Lung (tissue), 12 donors: ENCODE data around the gene C1orf210. TPM values are rescaled to one million over a fixed set of nuclear protein-coding genes. Genes with fewer than 3 reads are reported as not detected.
A peak's percentile ranks its signal among the peaks of the same experiment; 100 is the strongest.

Source experiments
- ATAC-seq: fragments of 200-7000 bp; cut with Tn5 transposase; one replicate; pipeline ENCODE4 v1.9.1; 2020; ENCODE audit warnings: moderate number of reproducible peaks; ENCODE audit not compliant: insufficient read depth, low FRiP score
- DNase-seq, 3 donors: peaks; one replicate each; pipeline ENCODE4 v3.0.0-alpha.2; 2013 to 2017
- H3K27ac ChIP-seq, 2 donors: one replicate each; pipeline ENCODE4 v1.5.1; 2013; ENCODE audit warnings: mild to moderate bottlenecking in 2 of 2, moderate library complexity in 2 of 2, control low read depth in 1 of 2, inconsistent platforms in 1 of 2, low read depth in 1 of 2, low read length in 1 of 2
- H3K27me3 ChIP-seq, 3 donors: one replicate each; pipeline ENCODE4 v1.5.1; 2013; ENCODE audit warnings: low read length in 2 of 3; ENCODE audit not compliant: control insufficient read depth in 3 of 3, insufficient read depth in 3 of 3
- H3K36me3 ChIP-seq, 4 donors: one replicate each; pipeline ENCODE4 v1.5.1; 2013; ENCODE audit warnings: low read length in 4 of 4, mild to moderate bottlenecking in 1 of 4, moderate library complexity in 1 of 4; ENCODE audit not compliant: control insufficient read depth in 4 of 4, insufficient read depth in 4 of 4
- H3K4me1 ChIP-seq, 5 donors: one replicate each; pipeline ENCODE4 v1.5.1; 2013; ENCODE audit warnings: low read length in 5 of 5, mild to moderate bottlenecking in 2 of 5, moderate library complexity in 1 of 5; ENCODE audit not compliant: control insufficient read depth in 5 of 5, insufficient read depth in 5 of 5
- H3K4me3 ChIP-seq: one replicate; pipeline ENCODE4 v1.5.1; 2013; ENCODE audit warnings: mild to moderate bottlenecking, control low read depth, moderate library complexity
- H3K9ac ChIP-seq, 2 donors: one replicate each; pipeline ENCODE4 v1.5.1; 2013; ENCODE audit warnings: low read length in 2 of 2, control low read depth in 1 of 2; ENCODE audit not compliant: insufficient read depth in 1 of 2
- H3K9me3 ChIP-seq, 4 donors: one replicate each; pipeline ENCODE4 v1.5.1; 2013; ENCODE audit warnings: low read length in 3 of 4, mild to moderate bottlenecking in 1 of 4, moderate library complexity in 1 of 4; ENCODE audit not compliant: control insufficient read depth in 4 of 4, insufficient read depth in 3 of 4
- CTCF ChIP-seq: IDR thresholded peaks from 2 replicates; pipeline ENCODE4 v1.5.1; 2012; ENCODE audit warnings: mild to moderate bottlenecking; ENCODE audit errors: control extremely low read depth, extremely low read depth
- WGBS, 2 donors: extraction: QIAGEN DNeasy Blood & Tissue Kit; methylation state at CpG; one replicate each; pipeline ENCODE4 v1.1.7; 2013; 5-methylcytosine and 5-hydroxymethylcytosine counted together
- polyA plus RNA-seq, 2 donors: library from polyadenylated mRNA; stranded (reverse); fragments of 200-250 nt; gene quantifications; one replicate each; pipeline ENCODE4 v1.2.1, GENCODE V29; 2013
- total RNA-seq, 2 donors: library from RNA; depleted of rRNA in 1 of 2; stranded (reverse); fragments of >200 nt in 1 of 2; gene quantifications; one replicate each; pipeline ENCODE4 v1.2.1, GENCODE V29; 2014 to 2021
- donor health status: control.
- donor health status: control.
- donor health status: Bipolar disorder and iron deficiency.
- donor health status: healthy.
- donor health status: DM: yes; HTN: yes; CAD: no.

C1orf210 gene
- total and polyA plus RNA-seq, 4 donors, result 10.4 to 25.9 (median 21.0) TPM

GRCh38 chr1:43286533-43286932 is 1.2 kb upstream of the C1orf210 start:
- DNase-seq (no peak), ATAC-seq (no peak)
- H3K4me3 ChIP-seq, result no peak overlapping the region
- TF ChIP-seq CTCF, result no peak
- H3K27ac ChIP-seq, result no peak overlapping the region
- H3K9me3 ChIP-seq, result no peaks in the 10 kb centered on the region
- H3K4me1 ChIP-seq, result peaks cover 0 to 5% (median 0%) of the 10 kb centered on the region in 5 donors
- H3K27me3 ChIP-seq, result no peaks in the 10 kb centered on the region
- 92 to 93% methylated on average over 5 of the region's 5 CpGs for WGBS, 2 donors
- no peak overlapping the region for H3K9ac ChIP-seq
- H3K36me3 ChIP-seq, result no peaks in the 10 kb centered on the region

- no peaks in the 10 kb centered on the region for H3K27me3 ChIP-seq
- ATAC-seq (no peak), DNase-seq (no peak)
- WGBS, 2 donors, result 92 to 93% methylated on average over 11 of the region's 11 CpGs
- H3K36me3 ChIP-seq, result no peaks in the 10 kb centered on the region
- no peak overlapping the region for H3K4me3 ChIP-seq
- H3K9ac ChIP-seq, result peak overlapping the region in 1 of 2 donors; percentile 1
- H3K9me3 ChIP-seq, result no peaks in the 10 kb centered on the region
- peak overlapping the region in 1 of 2 donors; percentile 52 for H3K27ac ChIP-seq
- no peak for TF ChIP-seq CTCF
- H3K4me1 ChIP-seq, result peaks cover 0 to 5% (median 0%) of the 10 kb centered on the region in 5 donors
Observed at GRCh38 chr1:43286115-43286514, 734 bp upstream of the C1orf210 start.

- no peaks in the 10 kb centered on the region for H3K36me3 ChIP-seq
- peaks cover 0 to 6% (median 0%) of the 10 kb centered on the region in 5 donors for H3K4me1 ChIP-seq
- DNase-seq (no peak), ATAC-seq (no peak)
- peak overlapping the region in 1 of 2 donors; percentile 59 for H3K9ac ChIP-seq
- H3K27me3 ChIP-seq, result no peaks in the 10 kb centered on the region
- no peak overlapping the region for H3K4me3 ChIP-seq
- TF ChIP-seq CTCF, result no peak
- 68 to 81% methylated on average over 12 of the region's 12 CpGs for WGBS, 2 donors
- peak overlapping the region in 1 of 2 donors; percentile 33 for H3K27ac ChIP-seq
- H3K9me3 ChIP-seq, result no peaks in the 10 kb centered on the region
Observed at GRCh38 chr1:43284546-43285110, 753 bp downstream of the C1orf210 start.

- H3K27me3 ChIP-seq, result no peaks in the 10 kb centered on the region
- no peak overlapping the region for H3K4me3 ChIP-seq
- TF ChIP-seq CTCF, result no peak
- H3K9ac ChIP-seq, result no peak overlapping the region
- peaks cover 0 to 6% (median 0%) of the 10 kb centered on the region in 5 donors for H3K4me1 ChIP-seq
- peak overlapping the region in 1 of 2 donors; percentile 33 for H3K27ac ChIP-seq
- H3K9me3 ChIP-seq, result no peaks in the 10 kb centered on the region
- 64 to 83% methylated on average over 3 of the region's 3 CpGs for WGBS, 2 donors
- DNase-seq (no peak), ATAC-seq (no peak)
- no peaks in the 10 kb centered on the region for H3K36me3 ChIP-seq
Observed at GRCh38 chr1:43284065-43284464, 1.3 kb downstream of the C1orf210 start.
